Hematopoietic multipotent progenitor cell treated with erythropoietin and hydrocortisone succinate and interleukin-3 and kit ligand, for 6 days (in vitro differentiated cells): ENCODE results near the gene ATP5F1D.
"Not testable (repeated sequence)": the region's sequence is repeated elsewhere in the genome, so short reads cannot be mapped to it uniquely, and the experiment has no call there.

Source experiments
- DNase-seq: peaks from one replicate; pipeline ENCODE4 v3.0.0-alpha.2; 2015

The ATP5F1D gene

DNA sequence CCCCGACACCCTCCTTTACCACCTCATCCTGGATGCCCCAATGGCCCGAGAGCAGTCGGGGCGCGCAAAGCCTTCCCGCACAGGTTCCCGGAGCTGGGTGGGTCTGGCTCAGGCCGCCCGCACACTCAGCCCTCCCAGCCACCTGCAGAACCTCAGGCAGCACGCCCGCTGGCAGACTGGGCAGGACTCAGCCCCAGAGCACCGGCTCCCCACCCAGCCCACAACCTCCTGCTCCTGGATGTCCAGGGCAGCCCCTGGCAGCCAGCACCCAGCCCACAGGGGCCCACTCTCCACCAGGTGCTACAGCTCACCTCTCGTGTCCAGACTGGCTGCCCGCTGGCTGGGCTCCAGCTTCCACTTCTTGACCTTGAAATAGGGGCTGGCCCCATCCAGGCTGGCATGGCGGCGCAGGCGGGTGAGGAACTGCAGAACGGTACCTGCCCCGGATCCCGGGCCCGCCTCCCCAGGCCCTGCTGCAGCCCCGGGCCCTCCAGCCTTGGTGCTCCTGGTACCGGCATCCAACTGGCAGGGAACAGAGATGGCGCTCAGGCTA, 8.4 kb upstream of the ATP5F1D start:
- no peak for DNase-seq

DNA sequence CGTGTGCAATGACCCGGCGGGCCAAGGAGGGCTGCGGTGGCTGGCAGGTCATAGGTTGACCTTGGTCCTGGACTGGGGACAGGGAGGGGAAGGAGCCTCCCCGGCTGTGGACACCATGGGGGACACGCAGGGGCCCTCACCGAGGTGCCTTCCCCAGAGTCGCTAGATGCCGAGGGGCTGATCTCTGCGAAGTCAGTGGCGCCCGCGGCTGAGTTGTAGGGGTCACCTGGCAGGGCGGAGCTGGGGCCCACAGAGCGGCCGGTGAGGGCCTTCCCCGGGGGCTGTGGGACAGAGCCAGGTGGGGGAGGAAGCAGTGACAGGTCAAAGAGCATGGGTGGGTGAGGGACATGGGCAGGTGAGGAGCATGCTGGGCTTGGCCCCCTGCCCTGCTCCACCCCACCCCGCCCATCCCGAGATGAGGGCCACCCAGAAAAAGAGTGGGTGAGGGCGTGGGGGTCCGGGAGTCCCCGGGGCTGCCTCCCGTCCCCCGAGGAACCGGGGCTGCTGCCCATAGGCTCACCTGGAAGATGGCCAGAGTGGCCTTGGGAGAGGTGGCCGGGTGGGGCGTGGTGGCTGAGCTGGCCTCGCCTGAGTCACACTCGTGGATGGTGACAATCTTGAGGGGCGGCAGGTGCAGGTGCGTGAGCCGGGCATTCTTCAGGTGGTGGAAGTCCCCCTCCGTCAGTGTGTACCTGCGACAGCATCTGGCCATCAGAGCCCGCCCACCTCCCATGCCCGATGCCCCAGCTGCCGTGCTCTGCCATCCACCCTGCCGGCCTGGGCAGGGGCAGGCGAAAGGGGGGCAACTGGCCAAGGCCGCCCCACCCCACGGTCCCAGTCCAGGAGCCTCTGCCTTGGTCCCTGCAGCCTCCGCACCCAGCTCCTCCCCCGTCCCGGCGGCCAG, 7.2 kb upstream of the ATP5F1D start:
- no peak for DNase-seq

DNA sequence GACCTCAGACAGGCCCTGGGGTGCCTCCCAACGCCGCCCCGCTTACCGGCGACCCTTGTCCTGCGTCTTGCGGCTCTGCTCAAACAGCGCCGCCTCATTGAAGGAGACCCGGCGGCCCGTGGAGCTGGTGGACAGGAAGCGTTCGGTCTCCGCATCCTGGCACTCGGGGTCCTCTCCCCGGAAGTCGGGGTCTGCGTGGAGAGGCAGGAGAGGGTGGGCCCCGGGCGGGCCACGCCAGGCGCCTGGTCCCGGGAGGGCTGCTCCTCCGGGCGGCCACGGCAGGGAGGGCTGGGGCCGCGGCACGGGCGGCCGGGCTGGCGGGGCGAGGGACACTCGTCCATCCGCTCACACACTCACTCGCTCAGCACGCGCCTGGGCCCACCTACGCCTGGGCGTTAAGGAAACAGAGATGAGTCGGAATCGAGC, 6.6 kb upstream of the ATP5F1D start:
- no peak for DNase-seq

DNA sequence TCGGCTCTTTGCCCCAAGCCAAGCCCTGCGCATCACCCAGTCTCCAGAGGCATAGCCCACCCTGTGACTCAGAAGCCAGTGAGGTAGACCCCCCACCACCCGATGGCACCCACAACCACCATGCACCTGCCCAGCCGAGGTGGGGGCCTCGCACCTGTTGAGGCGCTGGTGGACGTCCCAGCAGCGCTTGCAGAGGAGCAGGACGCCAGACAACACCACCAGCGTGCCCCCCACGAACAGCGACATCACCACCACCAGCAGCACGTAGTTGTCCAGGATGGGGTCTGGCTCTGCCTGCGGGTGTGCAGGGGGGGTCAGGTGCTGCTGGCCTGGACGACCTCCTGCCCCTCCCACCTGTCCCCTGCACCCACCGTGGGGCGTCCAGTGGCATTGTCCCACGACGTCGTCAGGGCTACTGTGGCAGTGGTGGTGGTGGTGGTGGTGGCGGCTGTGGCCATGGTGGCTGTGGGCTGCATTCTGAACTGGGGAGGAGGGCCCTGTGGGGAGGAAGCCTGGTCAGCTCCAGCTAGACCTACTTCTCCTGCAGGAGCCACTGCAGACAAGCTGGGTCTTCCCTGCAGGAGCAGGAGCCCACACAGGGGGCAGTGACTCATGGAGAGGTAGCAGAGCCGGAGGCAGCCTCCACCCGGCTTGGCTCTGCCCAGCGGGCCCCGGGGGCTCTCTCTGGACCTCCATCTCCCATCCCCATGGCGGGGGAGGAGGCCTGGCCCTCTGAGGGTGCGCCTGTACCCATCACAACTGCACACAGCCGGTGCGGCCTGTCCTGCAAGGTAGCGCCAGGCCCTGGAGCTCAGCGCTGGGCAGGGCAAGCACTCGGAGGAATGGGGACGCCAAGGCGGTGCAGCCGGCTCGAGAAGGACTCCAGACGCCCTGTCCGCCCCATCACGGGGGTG, 5.7 kb upstream of the ATP5F1D start:
- no peak for DNase-seq

DNA sequence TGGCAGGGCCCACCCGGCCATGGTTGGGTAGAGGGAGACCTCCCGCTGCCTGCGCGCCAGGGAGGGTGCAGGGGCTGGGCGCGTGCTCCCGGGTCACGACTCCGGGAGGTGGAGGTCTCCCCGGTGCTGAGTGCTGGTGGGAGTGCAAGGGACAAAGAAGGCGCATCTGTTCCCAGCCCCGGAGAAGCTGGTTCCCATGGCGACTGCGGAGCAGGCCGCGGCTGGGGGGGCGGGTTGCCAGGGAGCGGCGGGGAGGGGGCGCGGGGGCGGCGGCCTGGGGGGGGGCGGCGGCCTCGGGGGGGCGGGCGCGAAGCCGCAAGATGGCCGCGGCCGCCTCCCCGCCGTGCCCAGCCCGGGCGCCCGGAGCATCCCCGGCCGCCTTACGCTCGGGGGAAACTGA, 5.0 kb upstream of the ATP5F1D start:
- DNase-seq, result no peak

DNA sequence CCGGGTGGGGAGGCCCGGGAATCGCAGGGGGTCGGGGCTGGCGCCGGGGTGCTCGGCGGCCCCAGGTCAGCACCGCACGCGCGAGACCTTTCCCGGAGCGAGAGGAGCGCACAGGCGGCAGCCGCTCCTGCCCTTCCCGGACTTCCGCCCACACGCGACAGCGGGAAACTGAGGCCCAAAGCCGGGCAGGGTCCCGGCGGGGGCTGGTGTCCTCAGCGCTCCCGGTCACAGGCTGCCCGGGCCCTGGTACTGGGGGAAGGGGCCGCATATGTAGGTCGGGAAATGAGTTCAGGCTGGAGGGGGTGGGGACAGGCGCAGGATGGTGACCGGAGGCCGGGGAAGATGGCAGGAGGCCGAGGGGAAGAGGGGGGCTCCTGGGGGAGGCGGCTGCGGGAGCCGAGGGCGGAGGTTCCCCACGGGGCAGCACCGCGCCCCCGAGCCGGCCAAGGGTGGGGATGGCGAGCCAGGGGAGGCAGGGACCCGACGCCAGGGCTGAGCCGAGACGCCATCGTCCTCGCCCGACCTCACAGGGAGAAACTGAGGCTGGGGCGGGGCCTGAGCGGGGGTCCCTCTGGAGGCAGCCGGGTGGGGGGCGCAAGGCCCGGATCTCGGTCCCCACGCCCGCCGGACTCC, 4.4 kb upstream of the ATP5F1D start:
- no peak for DNase-seq

DNA sequence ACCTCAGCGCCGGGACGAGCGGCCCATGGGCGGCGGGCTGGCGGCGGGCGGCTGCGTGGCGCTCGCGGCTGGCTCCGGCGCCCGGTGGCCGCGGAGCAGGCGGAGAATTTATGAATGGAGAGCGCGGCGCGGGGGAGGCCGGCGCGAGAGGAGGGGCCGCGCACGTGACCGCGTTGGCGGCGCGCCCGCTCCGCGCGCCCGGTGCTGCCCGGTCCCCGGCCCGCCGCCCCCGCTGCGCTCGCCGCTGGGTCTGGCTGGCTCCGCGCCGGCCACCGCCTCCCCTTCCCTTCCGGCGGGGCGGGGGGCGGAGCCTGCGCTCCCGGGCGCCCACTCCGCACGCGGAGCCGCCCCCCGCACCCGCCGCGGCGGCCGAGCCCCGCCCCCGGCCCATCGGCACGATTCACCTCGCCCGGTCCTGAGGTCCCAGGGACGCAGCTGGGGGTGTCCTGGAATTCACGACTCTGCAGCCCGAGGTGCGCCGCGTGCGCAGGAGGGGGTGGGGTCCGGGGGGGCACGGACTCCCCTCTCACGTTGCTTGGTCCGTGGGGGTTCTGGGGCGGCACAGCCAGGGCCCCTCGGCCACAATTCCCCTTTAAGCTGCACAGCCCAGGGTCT, 3.7 kb upstream of the ATP5F1D start, which contains the start of gene CBARP:
CBARP (minus strand) TSS at position 252 of the 615 bp plus-strand sequence. CDS start 1,905 bp downstream, outside the sequence.
- peak; percentile 53 for DNase-seq

DNA sequence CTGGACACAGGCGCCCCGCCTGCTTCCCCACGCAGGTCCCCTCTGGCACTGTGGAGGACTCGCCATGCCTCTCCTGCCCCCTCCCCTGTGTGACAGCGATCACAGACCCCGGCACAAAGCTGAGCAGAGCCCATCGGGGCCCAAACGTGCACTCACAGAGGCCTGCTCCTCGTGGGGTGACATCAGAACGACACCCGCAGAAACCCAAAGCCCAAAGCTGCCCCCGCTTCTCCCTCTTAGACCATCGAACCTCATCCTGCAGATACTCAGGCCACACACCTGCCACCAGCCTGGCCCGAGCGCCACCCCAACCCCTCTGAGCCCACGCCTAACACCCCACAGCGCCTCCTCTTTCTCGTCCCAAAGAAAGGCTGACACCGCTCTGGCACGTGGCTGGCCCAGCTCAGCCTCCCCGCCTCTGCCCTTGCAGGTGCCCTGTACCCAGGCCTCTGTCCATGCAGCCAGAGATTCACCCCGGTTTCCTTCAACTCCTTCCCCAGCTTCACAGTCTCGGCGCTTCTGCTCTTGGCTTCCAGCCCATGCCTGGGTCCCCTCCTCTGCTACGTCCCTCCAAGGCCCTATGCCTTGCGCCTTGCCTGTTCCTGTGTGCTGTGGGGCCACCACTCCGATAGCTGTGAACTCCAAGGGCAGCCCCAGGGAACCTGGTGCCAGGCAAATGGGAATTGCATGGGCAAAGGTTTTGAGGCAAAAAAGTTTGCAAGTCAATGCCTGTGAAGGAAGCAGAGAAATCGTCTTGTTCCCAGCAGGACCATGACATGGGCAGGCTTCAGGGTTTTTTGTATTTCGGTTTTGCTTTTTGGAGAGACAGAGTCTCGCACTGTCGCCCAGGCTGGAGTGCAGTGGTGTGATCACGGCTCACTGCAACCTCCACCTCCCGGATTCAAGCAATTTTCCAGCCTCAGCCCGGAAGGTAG, 2.9 kb upstream of the ATP5F1D start:
- DNase-seq, result no peak

DNA sequence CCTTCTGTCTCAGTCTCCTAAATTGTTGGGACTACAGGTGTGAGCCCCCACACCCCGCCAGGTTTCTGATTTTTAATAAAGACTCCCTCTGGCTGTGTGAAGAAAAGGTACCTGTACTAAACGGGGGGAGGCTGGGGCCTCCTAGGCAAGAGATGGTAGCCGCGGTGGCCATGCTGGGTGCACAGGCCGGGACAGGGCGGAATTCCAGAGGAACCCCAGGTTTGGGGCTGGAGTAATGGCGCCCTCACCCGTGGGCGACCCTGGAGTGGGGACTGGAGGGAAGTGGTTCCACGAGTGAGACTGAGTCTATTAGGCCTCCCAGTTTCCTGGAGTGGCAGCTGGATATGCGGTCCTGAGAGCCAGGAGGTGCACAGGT, 2.1 kb upstream of the ATP5F1D start:
- no peak for DNase-seq

DNA sequence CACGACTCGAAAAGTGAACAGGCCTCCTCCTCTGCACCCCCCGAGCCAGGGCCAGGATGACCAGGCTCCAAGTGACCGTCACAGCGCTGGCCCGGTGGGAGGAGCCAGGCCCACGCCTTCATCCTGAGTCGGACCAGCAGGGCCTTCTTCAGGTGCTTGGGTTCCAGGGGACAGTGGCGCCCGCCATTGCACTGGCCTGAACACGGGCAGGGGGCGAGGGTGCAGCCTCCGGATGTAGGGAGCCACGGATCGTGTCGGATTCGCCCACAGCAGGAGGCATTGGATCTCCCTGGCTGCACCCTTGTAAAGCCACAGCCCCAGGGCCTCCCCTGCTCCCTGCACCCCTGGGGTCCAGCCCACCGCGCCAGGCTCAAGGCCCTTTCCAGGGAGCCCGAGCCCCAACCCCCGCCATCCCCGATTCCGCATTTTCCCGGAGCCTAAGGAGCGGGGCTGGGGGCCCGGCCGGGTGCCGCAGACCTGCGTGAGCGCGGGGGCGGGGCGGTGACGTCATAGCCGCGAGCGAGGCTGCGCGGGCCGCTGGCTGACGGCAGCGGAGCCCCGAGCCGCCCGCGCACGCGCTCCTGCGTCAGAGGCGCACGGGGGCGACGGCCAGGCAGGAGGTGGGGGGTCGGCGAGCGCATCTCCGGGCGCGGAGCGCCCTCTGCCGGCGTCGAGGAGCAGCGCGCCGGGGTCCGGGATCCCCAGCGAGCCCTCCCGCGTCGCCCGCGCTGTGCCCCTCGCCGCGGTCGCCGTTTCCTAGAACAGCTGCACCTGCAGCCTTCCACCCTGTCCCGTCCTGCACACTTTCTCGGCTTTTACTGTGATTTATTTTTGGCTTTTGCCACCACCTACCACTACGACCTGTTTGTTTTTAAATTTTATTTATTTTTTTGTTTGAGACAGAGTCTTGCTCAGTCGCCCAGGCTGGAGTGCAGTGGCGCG, 1.5 kb upstream of the ATP5F1D start:
- DNase-seq, result peak; percentile 92

DNA sequence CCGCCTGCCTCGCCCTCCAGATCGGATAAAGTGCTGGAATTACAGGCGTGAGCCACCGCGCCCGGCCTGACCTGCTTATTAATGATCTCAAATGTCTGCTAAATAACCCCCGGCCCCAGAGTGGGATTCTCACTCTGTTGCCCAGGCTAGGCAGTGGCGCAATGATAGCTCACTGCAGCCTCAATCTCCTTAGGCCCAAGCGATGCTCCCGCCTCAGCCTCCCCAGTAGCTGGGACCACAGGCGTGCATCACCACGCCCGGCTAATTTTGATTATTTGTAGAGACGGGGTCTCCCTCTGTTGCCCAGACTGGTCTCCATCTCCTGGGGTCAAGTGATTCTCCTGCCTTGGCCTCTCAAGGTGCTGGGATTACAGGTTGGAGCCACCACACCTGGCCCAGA, 626 bp upstream of the ATP5F1D start:
- DNase-seq, result no peak

DNA sequence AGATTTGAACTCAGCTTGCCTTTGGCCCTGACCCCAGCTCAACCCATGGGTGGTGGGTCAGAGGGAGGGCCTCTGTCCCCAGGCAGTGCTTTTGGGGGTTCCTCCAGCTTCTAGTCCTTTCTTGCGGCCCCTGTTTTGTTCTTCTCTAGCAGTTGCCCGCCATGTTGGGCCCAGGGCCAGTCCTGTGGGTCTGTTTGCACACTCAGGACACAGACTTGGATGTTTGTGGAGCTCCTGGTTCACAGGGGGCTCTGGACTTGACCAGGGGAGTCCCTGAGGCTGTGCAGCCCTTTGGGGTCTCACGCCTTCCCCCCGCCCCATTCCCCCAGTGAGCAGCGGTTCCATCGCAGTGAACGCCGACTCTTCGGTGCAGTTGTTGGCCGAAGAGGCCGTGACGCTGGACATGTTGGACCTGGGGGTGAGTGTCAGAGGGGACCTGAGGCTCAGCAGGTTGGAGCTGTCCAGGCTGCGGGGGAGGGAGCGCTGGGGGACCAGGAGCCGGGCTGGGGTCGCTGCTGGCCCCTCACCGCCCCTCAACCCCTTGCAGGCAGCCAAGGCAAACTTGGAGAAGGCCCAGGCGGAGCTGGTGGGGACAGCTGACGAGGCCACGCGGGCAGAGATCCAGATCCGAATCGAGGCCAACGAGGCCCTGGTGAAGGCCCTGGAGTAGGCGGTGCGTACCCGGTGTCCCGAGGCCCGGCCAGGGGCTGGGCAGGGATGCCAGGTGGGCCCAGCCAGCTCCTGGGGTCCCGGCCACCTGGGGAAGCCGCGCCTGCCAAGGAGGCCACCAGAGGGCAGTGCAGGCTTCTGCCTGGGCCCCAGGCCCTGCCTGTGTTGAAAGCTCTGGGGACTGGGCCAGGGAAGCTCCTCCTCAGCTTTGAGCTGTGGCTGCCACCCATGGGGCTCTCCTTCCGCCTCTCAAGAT, 2.5 kb downstream of the ATP5F1D start:
- DNase-seq, result peak; percentile 94

DNA sequence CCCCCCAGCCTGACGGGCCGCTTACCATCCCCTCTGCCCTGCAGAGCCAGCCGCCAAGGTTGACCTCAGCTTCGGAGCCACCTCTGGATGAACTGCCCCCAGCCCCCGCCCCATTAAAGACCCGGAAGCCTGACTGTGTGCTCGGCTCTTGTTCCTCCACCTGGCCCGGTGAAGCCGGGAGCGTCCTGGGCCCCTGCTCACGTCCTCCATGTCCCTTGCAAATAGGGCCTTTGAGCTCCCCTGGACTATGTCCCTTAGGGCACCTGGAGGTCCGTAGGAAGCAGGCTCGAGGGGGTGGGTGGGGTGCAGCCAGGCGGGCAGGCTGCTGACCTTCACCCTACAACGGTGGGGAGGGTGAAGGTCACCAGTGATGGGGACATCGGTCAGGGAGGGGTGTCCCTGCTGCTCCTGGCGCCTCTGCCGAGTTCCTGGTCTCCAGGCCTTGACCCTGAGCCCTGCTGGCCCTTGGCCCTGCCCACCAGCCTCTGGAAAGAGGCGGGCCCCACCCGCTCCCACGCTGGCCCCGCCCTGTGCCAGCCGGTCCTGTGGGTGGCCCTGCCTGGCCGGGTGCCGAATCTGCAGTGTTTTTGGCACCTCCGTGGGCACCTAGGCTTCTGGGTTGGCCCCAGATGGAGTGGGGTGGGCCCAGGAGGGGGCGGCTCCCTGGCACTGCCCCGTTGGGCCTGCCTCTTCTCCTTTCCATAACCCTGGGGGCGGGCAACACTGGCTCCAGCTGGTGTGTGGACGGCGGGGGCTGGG, 3.3 kb downstream of the ATP5F1D start:
- peak; percentile 68 for DNase-seq

DNA sequence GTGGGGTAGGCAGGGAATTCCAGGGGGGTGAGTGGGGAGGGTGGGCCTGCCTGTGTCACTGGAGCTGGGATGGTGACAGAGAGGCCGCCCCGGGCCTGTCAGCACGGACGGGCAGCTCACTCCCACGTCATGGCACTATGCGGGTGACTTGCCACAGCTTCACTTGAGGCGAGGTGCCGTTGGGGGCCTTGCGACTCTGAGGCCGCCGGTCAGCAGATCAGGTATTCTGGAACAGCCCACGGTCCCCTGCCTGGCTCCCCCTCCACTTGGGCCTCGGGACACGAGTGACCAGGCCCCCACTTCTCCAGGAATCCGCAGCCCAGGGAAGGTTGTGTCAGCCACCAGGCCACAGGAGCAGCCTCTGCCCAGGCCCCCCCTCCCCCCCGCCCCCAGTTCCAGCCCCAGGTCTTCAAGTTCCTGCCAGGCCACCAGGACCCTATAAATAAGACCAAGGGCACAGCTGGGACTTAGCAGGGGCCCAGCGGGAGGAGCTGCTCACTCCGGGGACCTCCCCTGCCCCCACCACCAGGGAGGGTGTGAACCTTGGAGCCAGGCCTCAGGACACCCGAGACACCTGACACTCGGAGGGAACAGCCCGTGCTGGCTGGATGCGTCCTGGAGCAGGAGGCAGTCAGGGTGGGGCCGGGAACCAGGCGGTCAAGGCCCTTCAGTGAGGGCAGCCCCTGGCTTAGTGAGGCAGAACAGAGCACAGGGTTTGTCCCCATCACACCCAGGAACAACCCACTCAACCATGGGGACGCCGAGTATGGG, 4.1 kb downstream of the ATP5F1D start:
- no peak for DNase-seq

DNA sequence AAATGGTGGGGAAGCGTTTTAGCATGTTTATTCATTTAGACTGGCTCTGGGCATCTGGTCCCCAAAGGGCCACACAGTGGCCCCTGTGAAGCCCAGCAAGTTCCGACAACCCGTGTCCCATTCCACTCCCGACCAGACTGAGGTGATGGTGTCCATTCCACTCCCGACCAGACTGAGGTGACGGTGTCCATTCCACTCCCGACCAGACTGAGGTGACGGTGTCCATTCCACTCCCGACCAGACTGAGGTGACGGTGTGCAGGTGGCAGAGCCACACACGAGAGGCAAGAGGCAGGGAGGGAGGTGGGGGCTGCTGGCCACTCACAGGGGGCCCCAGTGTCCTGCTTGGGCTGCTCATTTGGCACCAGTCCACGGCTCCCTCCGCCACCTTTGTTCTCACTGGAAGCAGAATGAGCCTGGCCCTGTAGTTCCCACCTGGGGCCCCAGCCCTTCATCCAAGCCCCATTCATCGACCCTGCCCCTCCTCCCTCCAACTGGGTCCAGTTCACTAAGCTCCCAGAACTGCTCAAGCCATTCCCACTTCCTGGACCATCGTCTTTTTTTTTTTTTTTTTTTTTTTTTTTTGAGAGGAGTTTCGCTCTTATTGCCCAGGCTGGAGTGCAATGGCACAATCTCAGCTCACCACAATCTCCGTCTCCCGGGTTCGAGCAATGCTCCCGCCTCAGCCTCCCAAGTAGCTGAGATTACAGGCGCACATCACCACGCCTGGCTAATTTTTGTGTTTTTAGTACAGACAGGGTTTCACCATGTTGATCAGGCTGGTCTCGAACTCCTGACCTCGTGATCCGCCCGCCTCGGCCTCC, 4.9 kb downstream of the ATP5F1D start:
- not testable (repeated sequence) for DNase-seq

DNA sequence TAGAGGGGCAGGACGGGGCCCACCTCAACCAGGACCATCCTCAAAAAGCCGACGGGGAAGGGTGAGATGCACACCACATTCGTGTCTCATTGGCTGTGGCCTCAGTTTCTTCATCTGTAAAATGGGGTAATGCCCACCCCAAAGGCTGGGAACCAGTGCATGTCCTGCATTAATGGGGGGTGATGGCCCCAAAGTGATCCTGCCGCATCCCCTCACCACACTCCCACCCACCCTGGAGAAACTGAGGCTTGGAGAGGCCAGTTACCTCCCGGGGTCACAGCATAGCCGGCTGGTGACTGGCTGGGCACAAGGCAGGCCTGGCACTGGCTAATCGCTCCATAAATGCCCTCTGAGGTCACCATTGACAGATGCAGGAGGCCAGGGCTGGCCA, 6.2 kb downstream of the ATP5F1D start:
- no peak for DNase-seq
